GM12878 (cell line): Measurements from ENCODE around the gene ATP1A3. TPM values are rescaled to one million over a fixed set of nuclear protein-coding genes. Genes with fewer than 3 reads are reported as not detected.

ENCODE experiments used
- ATAC-seq: fragments of 200-7000 bp; cut with Tn5 transposase; 3 replicates; pipeline ENCODE4 v1.9.1; 2020; ENCODE audit warnings: mild to moderate bottlenecking, moderate library complexity
- BruUV-seq: library from RNA; stranded (reverse); fragments of 400-500 nt; replicated peaks from 2 replicates; lab custom pipeline; 2021; lab: Mats Ljungman, UMichigan
- CTCF ChIA-PET: fragments of 300-600 bp; sonication (Branson Sonifier 250); formaldehyde crosslinking; extraction: SDS; loops from one replicate; lab custom pipeline; 2021; ENCODE audit warnings: inconsistent platforms; lab: Yijun Ruan, JAX
- POLR2A ChIA-PET: fragments of 350-600 bp; formaldehyde crosslinking; extraction: SDS; loops from one replicate; lab custom pipeline; 2021; ENCODE audit warnings: inconsistent platforms; lab: Charles Lee
- RAD21 ChIA-PET: fragments of 300-600 bp; sonication (Branson Sonifier 250); formaldehyde crosslinking; loops from one replicate; lab custom pipeline; 2023; ENCODE audit warnings: antibody characterized with exemption; ENCODE audit not compliant: unreplicated experiment; lab: Charles Lee
- SMC1A ChIA-PET: fragments of 300-600 bp; sonication (Branson Sonifier 250); formaldehyde crosslinking; loops from one replicate; lab custom pipeline; 2023; ENCODE audit not compliant: unreplicated experiment, uncharacterized antibody; lab: Charles Lee
- DNase-seq: peaks from one replicate; pipeline ENCODE4 v3.0.0-alpha.2; 2011; ENCODE audit warnings: low read depth, low spot score
- FAIRE-seq: peaks from 3 replicates; lab custom pipeline; 2011; peaks lifted over from hg19 to GRCh38; lab: Jason Lieb, UNC
- H2AFZ ChIP-seq: 2 replicates; pipeline ENCODE4 v1.6.0; 2011; ENCODE audit warnings: low read depth, low read length, control low read depth; ENCODE audit not compliant: control insufficient read depth
- H3K27ac ChIP-seq: 2 replicates; pipeline ENCODE4 v1.5.1; 2011; ENCODE audit warnings: control low read depth; ENCODE audit not compliant: control insufficient read depth, insufficient read depth
- H3K27me3 ChIP-seq, 2 experiments: replicated peaks in 1 of 2; 2 replicates each; pipeline versions ENCODE4 v1.6.0 to v1.6.1; 2011; ENCODE audit warnings: low read length in 1 of 2; ENCODE audit not compliant: control insufficient read depth in 2 of 2, insufficient read depth in 2 of 2
- H3K36me3 ChIP-seq, 2 experiments: 2 replicates each; pipeline ENCODE4 v1.5.1; 2011; ENCODE audit warnings: low read length in 1 of 2; ENCODE audit not compliant: control insufficient read depth in 2 of 2, insufficient read depth in 2 of 2
- H3K4me1 ChIP-seq: 2 replicates; pipeline ENCODE4 v1.6.1; 2011; ENCODE audit warnings: mild to moderate bottlenecking, low read length, moderate library complexity, mixed read lengths; ENCODE audit not compliant: control insufficient read depth, insufficient read depth
- H3K4me2 ChIP-seq: 2 replicates; pipeline ENCODE4 v1.6.0; 2011; ENCODE audit warnings: control low read depth; ENCODE audit not compliant: control insufficient read depth, insufficient read depth
- H3K4me3 ChIP-seq: fragments of 200-600 bp; sonication (generic); 2 replicates; pipeline ENCODE4 v1.5.1; 2016
- H3K79me2 ChIP-seq: 2 replicates; pipeline ENCODE4 v1.6.0; 2011; ENCODE audit warnings: low read length; ENCODE audit not compliant: control insufficient read depth, insufficient read depth
- H3K9ac ChIP-seq: 2 replicates; pipeline ENCODE4 v1.8.0; 2011; ENCODE audit warnings: low read length, control low read depth, mixed read lengths; ENCODE audit not compliant: control insufficient read depth, insufficient read depth
- H3K9me3 ChIP-seq: replicated peaks from 3 replicates; pipeline ENCODE4 v1.5.1; 2011; ENCODE audit warnings: mild to moderate bottlenecking, low read length; ENCODE audit not compliant: control insufficient read depth, insufficient read depth
- H4K20me1 ChIP-seq: 2 replicates; pipeline ENCODE4 v1.6.0; 2011; ENCODE audit not compliant: control insufficient read depth, insufficient read depth
- ATF7 ChIP-seq: fragments of 450-650 bp; IDR thresholded peaks from 2 replicates; pipeline ENCODE4 v1.6.1; 2016; ENCODE audit warnings: low read depth, mild to moderate bottlenecking
- CREB1 ChIP-seq: IDR thresholded peaks from 2 replicates; pipeline ENCODE4 v1.6.1; 2012; ENCODE audit warnings: low read depth, mild to moderate bottlenecking, inconsistent platforms
- CUX1 ChIP-seq: IDR thresholded peaks from 2 replicates; pipeline ENCODE4 v1.6.1; 2012; ENCODE audit warnings: improper control_type of control experiment, low read depth, low read length; ENCODE audit not compliant: insufficient replicate concordance
- DPF2 ChIP-seq: fragments of 450-650 bp; IDR thresholded peaks from 2 replicates; pipeline ENCODE4 v1.6.1; 2017; ENCODE audit warnings: mild to moderate bottlenecking
- EP300 ChIP-seq, 2 experiments: fragments of 150-350 bp in 1 of 2; IDR thresholded peaks; 2 replicates each; pipeline ENCODE4 v1.6.1; 2011 to 2012; ENCODE audit warnings: low read depth in 2 of 2, low read length in 2 of 2, borderline replicate concordance in 1 of 2, improper control_type of control experiment in 1 of 2, inconsistent platforms in 1 of 2; ENCODE audit not compliant: control insufficient read depth in 1 of 2
- ETV6 ChIP-seq, 2 experiments: fragments of 450-650 bp in 1 of 2; IDR thresholded peaks in 1 of 2; conservative IDR thresholded peaks in 1 of 2; 2 replicates each; pipeline ENCODE4 v1.6.1; 2014; ENCODE audit warnings: antibody characterized with exemption in 1 of 2, borderline replicate concordance in 1 of 2, low read depth in 1 of 2, mild to moderate bottlenecking in 1 of 2, moderate library complexity in 1 of 2
- IRF4 ChIP-seq: IDR thresholded peaks from 2 replicates; pipeline ENCODE4 v1.6.1; 2011; ENCODE audit warnings: low read depth, low read length
- JUNB ChIP-seq: IDR thresholded peaks from 2 replicates; pipeline ENCODE4 v1.6.1; 2016; ENCODE audit warnings: antibody characterized with exemption, mild to moderate bottlenecking
- RAD21 ChIP-seq: IDR thresholded peaks from 2 replicates; pipeline ENCODE4 v1.6.1; 2011; ENCODE audit warnings: mild to moderate bottlenecking, low read depth, low read length, moderate library complexity; ENCODE audit not compliant: insufficient read depth
- SP1 ChIP-seq: IDR thresholded peaks from one replicate; pipeline ENCODE4 v1.6.1; 2011; ENCODE audit warnings: low read depth, low read length
- TAF1 ChIP-seq: IDR thresholded peaks from 2 replicates; pipeline ENCODE4 v1.6.1; 2011; ENCODE audit warnings: mild to moderate bottlenecking, low read depth, low read length, borderline replicate concordance
- YBX1 ChIP-seq: fragments of 450-650 bp; IDR thresholded peaks from 2 replicates; pipeline ENCODE4 v1.6.1; 2016; ENCODE audit warnings: antibody characterized with exemption
- ZNF207 ChIP-seq: fragments of 450-650 bp; IDR thresholded peaks from 2 replicates; pipeline ENCODE4 v1.6.1; 2014; ENCODE audit warnings: antibody characterized with exemption, mild to moderate bottlenecking, borderline replicate concordance
- ZNF687 ChIP-seq: fragments of 450-650 bp; IDR thresholded peaks from 2 replicates; pipeline ENCODE4 v1.6.1; 2017; ENCODE audit warnings: mild to moderate bottlenecking, moderate library complexity
- WGBS: methylation state at CpG from one replicate; pipeline ENCODE4 v1.1.6; 2016; ENCODE audit warnings: low lambda C conversion rate; ENCODE audit not compliant: insufficient replicate concordance, insufficient coverage; ENCODE audit errors: missing lambda C conversion rate; 5-methylcytosine and 5-hydroxymethylcytosine counted together
- in situ Hi-C: fragments of 300-500 bp; cut with MboI; formaldehyde crosslinking; loops from 9 replicates; pipeline ENCODE4 v1.14.3; 2018; ENCODE audit warnings: mixed read lengths
- intact Hi-C: fragments of 100-400 bp; cut with micrococcal nuclease; formaldehyde crosslinking; loops from one replicate; pipeline ENCODE4 v1.14.2; 2022; ENCODE audit not compliant: unreplicated experiment
- polyA plus RNA-seq, 11 experiments: library from polyadenylated mRNA; depleted of rRNA in 4 of 11; unstranded in 6 of 11; stranded (reverse) in 5 of 11; fragments of >200 nt; fragmentation: Nextera tagmentation in 4 of 11; fragmentation: Illumina TruSeq in 1 of 11; extraction: Ambion mirVana in 4 of 11; extraction: Trizol in 1 of 11; gene quantifications; 1 replicate in 1 of 11; 2 replicates in 10 of 11; pipeline versions ENCODE4 v1.2.1 to v1.2.3, GENCODE V29; 2011 to 2016; ENCODE audit warnings: inconsistent platforms in 2 of 11, missing spikeins in 2 of 11, low read depth in 1 of 11
- total RNA-seq, 4 experiments: library from RNA; depleted of rRNA in 3 of 4; stranded (reverse); fragments of >200 nt in 3 of 4; fragmentation: Illumina TruSeq in 1 of 4; extraction: Trizol in 1 of 4; gene quantifications; 2 replicates each; pipeline versions ENCODE4 v1.2.1 to v1.2.3, GENCODE V29; 2013 to 2021

The ATP1A3 gene
- total and polyA plus RNA-seq, 10 of the 15 experiments (the other 5 are each of a cell fraction or from before 2014, with no cell fraction given) = 0.17 to 0.86 (median 0.32) TPM; not detected in 2

GRCh38 chr19:41957161-41957837 lies 36.7 kb downstream of the ATP1A3 start:
- Histone ChIP-seq H3K36me3 (no peaks in the 10 kb centered on the region), H3K4me3 (no peak overlapping the region), H4K20me1 (no peaks in the 10 kb centered on the region), H3K27me3 (no peaks in the 10 kb centered on the region), H3K9ac (no peak overlapping the region), H3K27ac (no peak overlapping the region), H3K4me2 (no peak overlapping the region), H3K4me1 (peaks cover 12% of the 10 kb centered on the region), H3K9me3 (no peaks in the 10 kb centered on the region), H2AFZ (no peak overlapping the region), H3K79me2 (no peaks in the 10 kb centered on the region)
- no TSS peak for BruUV-seq
- intact Hi-C loops (loop anchor here (5.0 kb wide), 1 partner anchor 165 kb away; no protein-coding TSS in a partner anchor), in situ Hi-C loops (no loop called here)
- SMC1A ChIA-PET = interaction anchor here (0.9 to 1.6 kb wide), 8 partner anchors 13 to 164 kb away, joined by 3 to 12 read pairs (median 4); partner anchors contain the start of gene RPS19
- WGBS = 82% methylated on average over 11 of the region's 11 CpGs
- ATAC-seq = no peak
- no peak for FAIRE-seq
- POLR2A ChIA-PET = interaction anchor here (2.7 to 2.9 kb wide), 2 partner anchors 11 to 97 kb away, joined by 16 to 20 read pairs; partner anchors contain the start of gene RPS19
- CTCF ChIA-PET = interaction anchor here (0.6 to 4.8 kb wide), 15 partner anchors 13 to 390 kb away, joined by 3 to 51 read pairs (median 4); partner anchors contain the start of genes CEACAM3 and RPS19
- RAD21 ChIA-PET = interaction anchor here (1.5 to 2.4 kb wide), 4 partner anchors 12 to 164 kb away, joined by 5 to 9 read pairs (median 7); partner anchors contain the start of gene RPS19
- DNase-seq = no peak
- TF ChIP-seq JUNB (no peak), SP1 (no peak), RAD21 (no peak), ATF7 (no peak), TAF1 (no peak), YBX1 (no peak), DPF2 (no peak), CREB1 (no peak), CUX1 (no peak), EP300 (IDR thresholded peaks at IDR 0.05; ENCODE audit: borderline replicate concordance in 1 of 2, control insufficient read depth in 1 of 2, low read depth in 2 of 2, low read length in 2 of 2) (no peak), ZNF687 (no peak), ZNF207 (no peak), IRF4 (no peak), ETV6 (conservative IDR thresholded peaks at IDR 0.05 in 1 of 2, IDR thresholded peaks at IDR 0.05 in 1 of 2; ENCODE audit: borderline replicate concordance in 1 of 2, low read depth in 1 of 2) (no peak)
